Measurements from ENCODE around the gene RNF220.

DNA sequence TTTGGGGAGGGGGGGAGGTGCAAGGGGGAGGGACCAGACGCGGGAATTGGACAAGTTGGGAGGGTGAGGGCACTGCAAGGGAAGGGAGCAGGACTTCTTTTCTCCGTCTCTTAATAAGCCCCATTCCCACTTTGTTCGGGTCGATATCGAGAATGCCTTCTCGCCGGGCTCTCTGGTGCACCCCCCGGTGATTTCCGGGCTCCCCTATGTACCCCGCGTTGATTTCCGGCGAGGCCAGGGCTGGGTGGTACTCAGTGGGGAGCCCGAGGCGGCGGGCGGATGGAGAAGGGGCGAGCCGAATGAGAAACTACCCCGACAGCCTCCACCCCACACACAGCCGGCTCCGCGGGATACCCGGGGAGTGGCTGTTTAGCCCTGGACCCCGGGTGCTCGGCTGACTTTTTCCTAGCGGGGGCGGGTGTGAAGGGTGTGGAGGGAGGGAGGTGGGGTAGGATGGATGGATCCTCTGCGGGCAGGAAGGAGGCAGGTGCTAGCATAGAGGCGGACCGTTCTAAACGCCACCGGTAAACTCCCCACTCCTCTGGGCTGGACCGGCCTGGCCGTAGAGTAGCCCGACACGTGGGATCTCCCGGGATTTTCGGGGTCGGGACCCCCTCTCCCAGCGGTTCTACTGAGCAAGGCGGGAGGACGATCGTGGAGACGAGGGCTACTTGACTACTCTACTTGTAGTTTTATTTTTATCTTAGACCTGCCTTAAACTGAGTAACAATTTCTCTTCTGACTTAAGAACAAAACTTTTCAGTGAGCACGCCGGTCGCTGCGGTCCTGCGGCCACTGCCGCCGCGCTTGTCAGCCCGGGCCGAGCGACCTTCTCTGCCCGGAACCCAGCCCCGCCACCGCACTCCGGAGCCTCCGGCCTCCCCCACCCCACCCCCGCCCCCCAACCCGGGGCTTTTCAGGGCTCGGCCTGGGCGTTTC lies 1.0 kb downstream of the RNF220 start:
- TF ChIP-seq, protein P1, sequence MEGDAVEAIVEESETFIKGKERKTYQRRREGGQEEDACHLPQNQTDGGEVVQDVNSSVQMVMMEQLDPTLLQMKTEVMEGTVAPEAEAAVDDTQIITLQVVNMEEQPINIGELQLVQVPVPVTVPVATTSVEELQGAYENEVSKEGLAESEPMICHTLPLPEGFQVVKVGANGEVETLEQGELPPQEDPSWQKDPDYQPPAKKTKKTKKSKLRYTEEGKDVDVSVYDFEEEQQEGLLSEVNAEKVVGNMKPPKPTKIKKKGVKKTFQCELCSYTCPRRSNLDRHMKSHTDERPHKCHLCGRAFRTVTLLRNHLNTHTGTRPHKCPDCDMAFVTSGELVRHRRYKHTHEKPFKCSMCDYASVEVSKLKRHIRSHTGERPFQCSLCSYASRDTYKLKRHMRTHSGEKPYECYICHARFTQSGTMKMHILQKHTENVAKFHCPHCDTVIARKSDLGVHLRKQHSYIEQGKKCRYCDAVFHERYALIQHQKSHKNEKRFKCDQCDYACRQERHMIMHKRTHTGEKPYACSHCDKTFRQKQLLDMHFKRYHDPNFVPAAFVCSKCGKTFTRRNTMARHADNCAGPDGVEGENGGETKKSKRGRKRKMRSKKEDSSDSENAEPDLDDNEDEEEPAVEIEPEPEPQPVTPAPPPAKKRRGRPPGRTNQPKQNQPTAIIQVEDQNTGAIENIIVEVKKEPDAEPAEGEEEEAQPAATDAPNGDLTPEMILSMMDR (conservative IDR thresholded peaks at IDR 0.05; ENCODE audit: low read length), result no peak
- no peak for TF ChIP-seq EZH2phosphoT487 (IDR thresholded peaks at IDR 0.05; ENCODE audit: borderline replicate concordance)
